HEK293 (cell line): ENCODE measurements around the gene AFF1.

ENCODE experiments used
- CTCF ChIP-seq: fragments of 450-650 bp; formaldehyde crosslinking; IDR thresholded peaks from 2 replicates; pipeline ENCODE4 v1.5.1; 2016; ENCODE audit warnings: missing biosample characterization, missing genetic modification characterization
- ELK4 ChIP-seq: IDR thresholded peaks from 2 replicates; pipeline ENCODE4 v1.6.1; 2011; ENCODE audit warnings: mild to moderate bottlenecking, low read depth, low read length, borderline replicate concordance
- GFI1B ChIP-seq: fragments of 450-650 bp; formaldehyde crosslinking; IDR thresholded peaks from 2 replicates; pipeline ENCODE4 v1.5.1; 2016; ENCODE audit warnings: missing biosample characterization, missing genetic modification characterization
- PBX3 ChIP-seq: sonication (generic); formaldehyde crosslinking; IDR thresholded peaks from 2 replicates; pipeline ENCODE4 v1.8.1; 2022; ENCODE audit warnings: mild to moderate bottlenecking, moderate library complexity, missing genetic modification reagents
- SETDB1 ChIP-seq: IDR thresholded peaks from one replicate; pipeline ENCODE4 v1.6.1; 2017; ENCODE audit warnings: mild to moderate bottlenecking, low read length, moderate library complexity, mixed read lengths; ENCODE audit not compliant: insufficient read length
- ZBTB21 ChIP-seq: fragments of 450-650 bp; formaldehyde crosslinking; IDR thresholded peaks from 2 replicates; pipeline ENCODE4 v1.5.1; 2017; ENCODE audit warnings: missing biosample characterization, missing genetic modification characterization
- ZNF416 ChIP-seq: fragments of 450-650 bp; formaldehyde crosslinking; IDR thresholded peaks from 2 replicates; pipeline ENCODE4 v1.5.1; 2016; ENCODE audit warnings: missing biosample characterization, missing genetic modification characterization
- ZNF639 ChIP-seq: fragments of 450-650 bp; formaldehyde crosslinking; IDR thresholded peaks from 2 replicates; pipeline ENCODE4 v1.5.1; 2016; ENCODE audit warnings: missing biosample characterization, missing genetic modification characterization
- ZNF768 ChIP-seq: fragments of 450-650 bp; formaldehyde crosslinking; IDR thresholded peaks from 2 replicates; pipeline ENCODE4 v1.5.1; 2018; ENCODE audit warnings: missing biosample characterization, mild to moderate bottlenecking, missing genetic modification characterization
- ZNF837 ChIP-seq: fragments of 450-650 bp; formaldehyde crosslinking; IDR thresholded peaks from 2 replicates; pipeline ENCODE4 v1.5.1; 2016; ENCODE audit warnings: missing biosample characterization, missing genetic modification characterization

GRCh38 chr4:87166296-87166854 is 231.6 kb downstream of the AFF1 start:
- TF ChIP-seq GFI1B (tag by site-specific recombination) (no peak), CTCF (tag by site-specific recombination) (no peak), ZNF639 (tag by site-specific recombination) (no peak), ZBTB21 (tag by site-specific recombination) (no peak), ZNF416 (tag by site-specific recombination) (no peak), PBX3 (CRISPR knock-in tag) (no peak), ZNF768 (tag by site-specific recombination) (no peak), SETDB1 (no peak), ELK4 (no peak), ZNF837 (no peak)
